GM12878 (cell line): ENCODE measurements around the gene ZNF417. TPM values are rescaled to one million over a fixed set of nuclear protein-coding genes. Genes with fewer than 3 reads are reported as not detected.

Source experiments
- ATAC-seq: fragments of 200-7000 bp; cut with Tn5 transposase; 3 replicates; pipeline ENCODE4 v1.9.1; 2020; ENCODE audit warnings: mild to moderate bottlenecking, moderate library complexity
- BruUV-seq: library from RNA; stranded (reverse); fragments of 400-500 nt; replicated peaks from 2 replicates; lab custom pipeline; 2021; lab: Mats Ljungman, UMichigan
- CTCF ChIA-PET: fragments of 300-600 bp; sonication (Branson Sonifier 250); formaldehyde crosslinking; extraction: SDS; loops from one replicate; lab custom pipeline; 2021; ENCODE audit warnings: inconsistent platforms; lab: Yijun Ruan, JAX
- POLR2A ChIA-PET: fragments of 350-600 bp; formaldehyde crosslinking; extraction: SDS; loops from one replicate; lab custom pipeline; 2021; ENCODE audit warnings: inconsistent platforms; lab: Charles Lee
- RAD21 ChIA-PET: fragments of 300-600 bp; sonication (Branson Sonifier 250); formaldehyde crosslinking; loops from one replicate; lab custom pipeline; 2023; ENCODE audit warnings: antibody characterized with exemption; ENCODE audit not compliant: unreplicated experiment; lab: Charles Lee
- SMC1A ChIA-PET: fragments of 300-600 bp; sonication (Branson Sonifier 250); formaldehyde crosslinking; loops from one replicate; lab custom pipeline; 2023; ENCODE audit not compliant: unreplicated experiment, uncharacterized antibody; lab: Charles Lee
- DNase-seq: peaks from one replicate; pipeline ENCODE4 v3.0.0-alpha.2; 2011; ENCODE audit warnings: low read depth, low spot score
- FAIRE-seq: peaks from 3 replicates; lab custom pipeline; 2011; peaks lifted over from hg19 to GRCh38; lab: Jason Lieb, UNC
- H2AFZ ChIP-seq: 2 replicates; pipeline ENCODE4 v1.6.0; 2011; ENCODE audit warnings: low read depth, low read length, control low read depth; ENCODE audit not compliant: control insufficient read depth
- H3K27ac ChIP-seq: 2 replicates; pipeline ENCODE4 v1.5.1; 2011; ENCODE audit warnings: control low read depth; ENCODE audit not compliant: control insufficient read depth, insufficient read depth
- H3K27me3 ChIP-seq, 2 experiments: replicated peaks in 1 of 2; 2 replicates each; pipeline versions ENCODE4 v1.6.0 to v1.6.1; 2011; ENCODE audit warnings: low read length in 1 of 2; ENCODE audit not compliant: control insufficient read depth in 2 of 2, insufficient read depth in 2 of 2
- H3K36me3 ChIP-seq, 2 experiments: 2 replicates each; pipeline ENCODE4 v1.5.1; 2011; ENCODE audit warnings: low read length in 1 of 2; ENCODE audit not compliant: control insufficient read depth in 2 of 2, insufficient read depth in 2 of 2
- H3K4me1 ChIP-seq: 2 replicates; pipeline ENCODE4 v1.6.1; 2011; ENCODE audit warnings: mild to moderate bottlenecking, low read length, moderate library complexity, mixed read lengths; ENCODE audit not compliant: control insufficient read depth, insufficient read depth
- H3K4me2 ChIP-seq: 2 replicates; pipeline ENCODE4 v1.6.0; 2011; ENCODE audit warnings: control low read depth; ENCODE audit not compliant: control insufficient read depth, insufficient read depth
- H3K4me3 ChIP-seq: fragments of 200-600 bp; sonication (generic); 2 replicates; pipeline ENCODE4 v1.5.1; 2016
- H3K79me2 ChIP-seq: 2 replicates; pipeline ENCODE4 v1.6.0; 2011; ENCODE audit warnings: low read length; ENCODE audit not compliant: control insufficient read depth, insufficient read depth
- H3K9ac ChIP-seq: 2 replicates; pipeline ENCODE4 v1.8.0; 2011; ENCODE audit warnings: low read length, control low read depth, mixed read lengths; ENCODE audit not compliant: control insufficient read depth, insufficient read depth
- H3K9me3 ChIP-seq: replicated peaks from 3 replicates; pipeline ENCODE4 v1.5.1; 2011; ENCODE audit warnings: mild to moderate bottlenecking, low read length; ENCODE audit not compliant: control insufficient read depth, insufficient read depth
- H4K20me1 ChIP-seq: 2 replicates; pipeline ENCODE4 v1.6.0; 2011; ENCODE audit not compliant: control insufficient read depth, insufficient read depth
- ATF3 ChIP-seq: IDR thresholded peaks from 2 replicates; pipeline ENCODE4 v1.6.1; 2011; ENCODE audit warnings: low read depth, mild to moderate bottlenecking, low read length, moderate library complexity, borderline replicate concordance; ENCODE audit errors: extremely low read depth
- RELA ChIP-seq: fragments of 450-650 bp; IDR thresholded peaks from 2 replicates; pipeline ENCODE4 v1.8.0; 2014; ENCODE audit warnings: borderline replicate concordance; ENCODE audit not compliant: partially characterized antibody
- WGBS: methylation state at CpG from one replicate; pipeline ENCODE4 v1.1.6; 2016; ENCODE audit warnings: low lambda C conversion rate; ENCODE audit not compliant: insufficient replicate concordance, insufficient coverage; ENCODE audit errors: missing lambda C conversion rate; 5-methylcytosine and 5-hydroxymethylcytosine counted together
- in situ Hi-C: fragments of 300-500 bp; cut with MboI; formaldehyde crosslinking; loops from 9 replicates; pipeline ENCODE4 v1.14.3; 2018; ENCODE audit warnings: mixed read lengths
- intact Hi-C: fragments of 100-400 bp; cut with micrococcal nuclease; formaldehyde crosslinking; loops from one replicate; pipeline ENCODE4 v1.14.2; 2022; ENCODE audit not compliant: unreplicated experiment
- polyA plus RNA-seq, 11 experiments: library from polyadenylated mRNA; depleted of rRNA in 4 of 11; unstranded in 6 of 11; stranded (reverse) in 5 of 11; fragments of >200 nt; fragmentation: Nextera tagmentation in 4 of 11; fragmentation: Illumina TruSeq in 1 of 11; extraction: Ambion mirVana in 4 of 11; extraction: Trizol in 1 of 11; gene quantifications; 1 replicate in 1 of 11; 2 replicates in 10 of 11; pipeline versions ENCODE4 v1.2.1 to v1.2.3, GENCODE V29; 2011 to 2016; ENCODE audit warnings: inconsistent platforms in 2 of 11, missing spikeins in 2 of 11, low read depth in 1 of 11
- total RNA-seq, 4 experiments: library from RNA; depleted of rRNA in 3 of 4; stranded (reverse); fragments of >200 nt in 3 of 4; fragmentation: Illumina TruSeq in 1 of 4; extraction: Trizol in 1 of 4; gene quantifications; 2 replicates each; pipeline versions ENCODE4 v1.2.1 to v1.2.3, GENCODE V29; 2013 to 2021
- TF ChIP-seq, protein P1 (sequence below): IDR thresholded peaks from 2 replicates; pipeline ENCODE4 v1.6.1; 2011; ENCODE audit warnings: low read depth, low read length, improper control_type of control experiment, borderline replicate concordance
- TF ChIP-seq, protein P2 (sequence below): fragments of 450-650 bp; IDR thresholded peaks from 2 replicates; pipeline ENCODE4 v1.6.1; 2018; ENCODE audit warnings: borderline replicate concordance, mild to moderate bottlenecking; ENCODE audit not compliant: partially characterized antibody

Gene ZNF417
- total and polyA plus RNA-seq, 10 of the 15 experiments (the other 5 are each of a cell fraction or from before 2014, with no cell fraction given), result 1.3 to 13.6 (median 6.5) TPM

DNA sequence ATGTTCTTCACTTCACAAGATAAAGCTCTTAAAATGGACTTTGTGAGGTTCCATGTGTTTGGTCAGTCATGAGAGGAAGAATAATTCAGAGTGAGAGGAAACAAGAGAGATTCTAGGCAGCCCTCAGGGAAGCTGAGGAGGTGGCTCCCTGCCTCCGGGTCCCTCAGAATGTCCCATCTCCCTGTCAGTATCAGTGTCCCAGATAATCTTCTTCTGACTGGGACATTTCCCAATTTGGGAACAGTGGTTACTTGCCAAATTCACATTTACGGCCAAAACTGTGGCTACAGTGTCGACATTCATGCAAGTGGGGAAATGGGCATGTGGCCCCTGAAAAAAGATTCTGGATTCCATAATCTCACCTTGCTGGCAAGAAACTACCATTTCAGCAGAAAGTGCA, 9.0 kb downstream of the ZNF417 start:
- H4K20me1 ChIP-seq, result no peaks in the 10 kb centered on the region
- no peak overlapping the region for H3K9ac ChIP-seq
- H3K27ac ChIP-seq, result no peak overlapping the region
- CTCF ChIA-PET, result interaction anchor here (1.6 kb wide), 1 partner anchor 11 kb away, joined by 3 read pairs; no protein-coding TSS in a partner anchor
- H3K4me2 ChIP-seq, result no peak overlapping the region
- no peaks in the 10 kb centered on the region for H3K79me2 ChIP-seq
- in situ Hi-C loops (no loop called here), intact Hi-C loops (no loop called here)
- H3K9me3 ChIP-seq, result peaks cover 11% of the 10 kb centered on the region
- POLR2A ChIA-PET, result interaction anchor here (0.8 kb wide), 1 partner anchor 330 kb away, joined by 3 read pairs; no protein-coding TSS in a partner anchor
- BruUV-seq, result no TSS peak
- no peak overlapping the region for H2AFZ ChIP-seq
- 100% methylated on average over 3 of the region's 3 CpGs for WGBS
- H3K4me1 ChIP-seq, result no peaks in the 10 kb centered on the region
- RAD21 ChIA-PET, result no interaction called here
- no peak for FAIRE-seq
- SMC1A ChIA-PET, result no interaction called here
- H3K36me3 ChIP-seq, result peaks cover 5 to 7% of the 10 kb centered on the region in 2 experiments; a peak in 3 of 4 replicates
- no peak for DNase-seq
- H3K27me3 ChIP-seq, result no peaks in the 10 kb centered on the region
- TF ChIP-seq, protein P1, sequence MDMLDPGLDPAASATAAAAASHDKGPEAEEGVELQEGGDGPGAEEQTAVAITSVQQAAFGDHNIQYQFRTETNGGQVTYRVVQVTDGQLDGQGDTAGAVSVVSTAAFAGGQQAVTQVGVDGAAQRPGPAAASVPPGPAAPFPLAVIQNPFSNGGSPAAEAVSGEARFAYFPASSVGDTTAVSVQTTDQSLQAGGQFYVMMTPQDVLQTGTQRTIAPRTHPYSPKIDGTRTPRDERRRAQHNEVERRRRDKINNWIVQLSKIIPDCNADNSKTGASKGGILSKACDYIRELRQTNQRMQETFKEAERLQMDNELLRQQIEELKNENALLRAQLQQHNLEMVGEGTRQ, result no peak
- no peak for TF ChIP-seq ATF3
- no peak for TF ChIP-seq RELA
- TF ChIP-seq, protein P2, sequence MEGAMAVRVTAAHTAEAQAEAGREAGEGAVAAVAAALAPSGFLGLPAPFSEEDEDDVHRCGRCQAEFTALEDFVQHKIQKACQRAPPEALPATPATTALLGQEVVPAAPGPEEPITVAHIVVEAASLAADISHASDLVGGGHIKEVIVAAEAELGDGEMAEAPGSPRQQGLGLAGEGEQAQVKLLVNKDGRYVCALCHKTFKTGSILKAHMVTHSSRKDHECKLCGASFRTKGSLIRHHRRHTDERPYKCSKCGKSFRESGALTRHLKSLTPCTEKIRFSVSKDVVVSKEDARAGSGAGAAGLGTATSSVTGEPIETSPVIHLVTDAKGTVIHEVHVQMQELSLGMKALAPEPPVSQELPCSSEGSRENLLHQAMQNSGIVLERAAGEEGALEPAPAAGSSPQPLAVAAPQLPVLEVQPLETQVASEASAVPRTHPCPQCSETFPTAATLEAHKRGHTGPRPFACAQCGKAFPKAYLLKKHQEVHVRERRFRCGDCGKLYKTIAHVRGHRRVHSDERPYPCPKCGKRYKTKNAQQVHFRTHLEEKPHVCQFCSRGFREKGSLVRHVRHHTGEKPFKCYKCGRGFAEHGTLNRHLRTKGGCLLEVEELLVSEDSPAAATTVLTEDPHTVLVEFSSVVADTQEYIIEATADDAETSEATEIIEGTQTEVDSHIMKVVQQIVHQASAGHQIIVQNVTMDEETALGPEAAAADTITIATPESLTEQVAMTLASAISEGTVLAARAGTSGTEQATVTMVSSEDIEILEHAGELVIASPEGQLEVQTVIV, result no peak
- H3K4me3 ChIP-seq, result no peak overlapping the region
- no peak for ATAC-seq
